ENCODE data around the gene LGALS3. TPM values are rescaled to one million over a fixed set of nuclear protein-coding genes. Genes with fewer than 3 reads are reported as not detected.

LGALS3 gene
- 6.3 TPM for total RNA-seq

GRCh38 chr14:55129086-55129427 is at the start of gene LGALS3:
TSS of gene LGALS3 (plus strand) at chr14:55129252. CDS start at chr14:55137374, 8,122 bp downstream.

GRCh38 chr14:55191203-55192053 is 62.4 kb downstream of the LGALS3 start, which contains the start of gene DLGAP5:
TSS of gene DLGAP5 (minus strand) at chr14:55191585. CDS start at chr14:55189179, 2,406 bp downstream.

Other genes starting within 250 kb of the LGALS3 start
- gene GCH1, start 226.4 kb upstream of the LGALS3 start, total RNA-seq: 2.8 TPM
- gene WDHD1, start 102.2 kb upstream of the LGALS3 start, total RNA-seq: 11.9 TPM
- 31.0 TPM for gene SOCS4, start 102.0 kb upstream of the LGALS3 start, total RNA-seq
- 31.9 TPM for gene MAPK1IP1L, start 77.6 kb upstream of the LGALS3 start, total RNA-seq
- gene DLGAP5, start 62.3 kb downstream of the LGALS3 start, total RNA-seq: 6.6 TPM
- 34.4 TPM for gene FBXO34, start 142.2 kb downstream of the LGALS3 start, total RNA-seq

Measured in parietal lobe (tissue), 1 donor.